IPS-NIHi7 (cell line): ENCODE results near the gene GFOD1.

Experiments
- DNase-seq: peaks from one replicate; pipeline ENCODE4 v3.0.0; 2012; ENCODE audit warnings: mixed read lengths; ENCODE audit errors: extremely low spot score

GFOD1 gene

GRCh38 chr6:13425270-13425873, 62.0 kb downstream of the GFOD1 start:
- DNase-seq, result no peak

DNA sequence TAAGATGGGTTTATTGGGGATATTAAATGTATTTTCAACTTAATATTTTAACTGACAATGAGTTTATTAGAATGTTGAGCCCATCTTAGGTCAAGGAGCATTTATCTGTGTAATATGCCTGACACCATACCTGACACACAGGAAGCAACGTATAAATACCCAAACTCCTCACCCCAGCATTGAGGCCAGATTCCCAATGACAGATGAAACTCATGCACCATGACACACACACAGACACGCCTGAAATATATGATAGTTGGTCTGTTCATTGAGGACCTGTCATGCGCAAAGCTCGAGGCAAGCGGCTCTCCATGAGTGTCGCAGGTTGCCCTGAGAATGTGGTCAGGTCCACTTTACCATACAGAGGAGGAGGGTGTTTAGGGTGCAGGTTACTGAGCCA, 64.1 kb downstream of the GFOD1 start:
- no peak for DNase-seq

- DNase-seq, result peak; percentile 80
Observed at GRCh38 chr6:13422681-13423221, 64.6 kb downstream of the GFOD1 start.

- no peak for DNase-seq
Observed at GRCh38 chr6:13421425-13422059, 65.9 kb downstream of the GFOD1 start.

- no peak for DNase-seq
Observed at GRCh38 chr6:13420269-13420668, 67.1 kb downstream of the GFOD1 start.

DNA sequence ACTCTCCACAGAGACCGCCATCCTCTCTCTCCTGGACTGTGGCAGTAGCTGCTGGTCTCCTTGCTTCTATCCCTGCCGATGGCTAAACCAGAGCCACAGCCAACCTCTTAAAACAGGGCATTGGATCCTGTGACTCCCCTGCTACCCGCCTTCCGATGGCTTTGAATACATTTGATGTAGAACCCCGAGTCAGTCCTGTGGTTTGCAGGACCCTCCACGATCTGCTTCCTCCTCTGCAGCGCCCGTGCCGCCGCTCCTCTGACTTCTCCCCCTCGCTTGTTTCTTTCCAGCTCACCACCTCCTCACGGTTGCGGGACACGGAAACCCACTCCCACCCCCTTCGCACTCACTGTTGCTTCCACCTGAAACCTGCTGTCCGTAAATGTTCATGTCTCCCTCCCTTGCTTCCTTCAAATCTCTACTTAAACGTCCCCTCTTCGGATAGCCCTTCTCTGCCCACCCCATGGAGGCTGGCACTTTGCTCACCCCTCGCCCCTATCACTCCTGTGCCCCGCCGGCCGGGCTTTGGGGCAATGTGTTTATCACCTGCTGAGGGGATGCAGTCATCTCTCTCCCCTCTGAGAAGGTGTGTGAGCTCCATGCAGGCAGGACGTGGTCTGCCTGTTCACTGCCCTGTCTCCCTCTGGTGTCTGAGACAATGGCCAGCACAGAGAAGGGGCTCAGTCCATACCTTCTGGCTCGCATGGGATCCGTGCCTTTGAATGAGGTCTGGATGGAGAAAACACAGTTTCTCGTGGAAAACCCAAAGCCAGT, 67.8 kb downstream of the GFOD1 start:
- no peak for DNase-seq

DNA sequence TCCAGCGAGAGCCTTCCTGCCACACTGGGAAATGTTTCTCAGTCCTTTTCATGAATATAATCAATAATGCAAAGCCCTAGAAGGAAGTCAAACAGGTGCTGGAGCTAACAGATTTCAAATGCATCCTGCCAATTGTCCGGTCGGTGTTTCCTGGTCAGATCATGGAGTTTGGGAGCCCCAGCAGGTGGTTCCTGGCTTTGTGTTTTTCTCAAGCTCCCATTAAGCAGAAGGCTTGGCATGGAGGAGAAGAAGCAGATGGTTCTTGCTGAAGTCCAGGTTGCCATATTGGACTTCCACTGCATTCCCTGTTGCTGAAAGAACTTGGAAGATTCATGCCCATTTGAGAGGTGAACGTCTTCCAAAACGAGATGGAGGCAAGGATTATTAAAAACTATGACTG, 68.6 kb downstream of the GFOD1 start:
- no peak for DNase-seq

DNA sequence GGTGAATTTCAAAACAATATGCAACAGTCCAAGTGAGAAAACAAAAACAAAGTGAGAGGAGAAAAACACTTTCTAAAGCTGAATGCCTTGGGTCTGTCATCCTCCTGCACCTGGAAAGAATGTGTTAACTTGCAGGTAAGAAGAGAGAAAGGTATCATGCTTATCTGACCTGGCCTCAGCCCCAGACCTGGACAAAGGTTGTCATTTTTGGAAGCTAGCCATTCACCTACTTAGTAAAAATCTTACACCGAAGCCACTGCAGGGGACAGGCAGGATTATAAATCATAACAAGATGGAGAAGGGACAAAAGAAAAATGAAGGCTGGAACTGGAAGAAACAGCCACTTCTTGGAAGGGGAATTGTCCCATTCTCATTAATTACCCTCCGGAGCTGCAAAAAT, 69.4 kb downstream of the GFOD1 start:
- no peak for DNase-seq

DNA sequence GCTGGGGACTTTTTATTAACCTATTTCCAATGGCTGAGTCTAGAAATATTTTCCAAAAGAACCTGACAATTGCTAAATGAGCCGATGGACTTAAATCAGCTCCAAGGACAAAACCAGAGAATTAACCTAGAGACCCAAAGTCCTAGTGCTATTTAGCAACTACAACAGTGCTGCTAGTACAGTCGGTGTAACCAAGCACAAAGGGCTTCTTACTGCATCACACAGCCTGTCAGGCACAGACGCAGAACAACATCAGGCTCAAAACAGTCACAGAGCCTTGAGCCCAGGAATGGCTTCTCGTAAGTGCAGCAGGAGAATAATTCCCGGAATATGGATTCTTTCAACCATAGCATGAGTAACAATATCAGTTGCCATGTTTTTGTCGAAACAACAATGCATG, 70.0 kb downstream of the GFOD1 start:
- DNase-seq, result no peak

- DNase-seq, result no peak
Observed at GRCh38 chr6:13415283-13415682, 72.1 kb downstream of the GFOD1 start.

DNA sequence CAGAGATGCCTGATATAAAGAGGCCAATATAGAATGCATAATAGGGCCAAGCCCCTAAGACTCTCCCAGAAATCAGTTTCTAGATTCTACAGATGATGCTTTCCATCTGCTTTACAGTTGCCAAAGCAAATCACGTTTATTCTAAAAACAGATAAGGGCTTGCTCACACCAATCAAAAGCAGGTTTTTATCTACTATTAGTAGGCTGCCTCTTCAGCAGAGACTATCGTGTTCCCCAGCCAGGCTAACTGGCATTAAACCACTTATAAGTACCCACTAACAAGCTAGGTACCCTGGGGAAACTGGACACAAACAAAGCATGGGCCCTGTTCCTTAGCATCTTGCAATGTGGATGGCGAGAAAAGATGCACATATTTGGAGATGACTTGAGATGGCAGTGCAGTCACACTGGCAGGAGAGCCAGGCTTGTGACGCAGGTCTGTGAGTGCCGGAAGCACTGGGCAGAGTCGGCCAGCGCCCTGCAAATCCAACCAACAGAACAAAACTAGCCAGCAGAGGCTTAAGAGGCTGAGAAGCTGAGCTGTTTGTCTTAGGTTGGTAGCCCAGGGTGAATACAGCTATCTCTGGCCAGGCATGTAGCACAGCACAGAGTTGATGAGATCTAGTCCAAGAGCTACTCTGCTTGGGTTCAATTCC, 73.4 kb downstream of the GFOD1 start:
- no peak for DNase-seq

DNA sequence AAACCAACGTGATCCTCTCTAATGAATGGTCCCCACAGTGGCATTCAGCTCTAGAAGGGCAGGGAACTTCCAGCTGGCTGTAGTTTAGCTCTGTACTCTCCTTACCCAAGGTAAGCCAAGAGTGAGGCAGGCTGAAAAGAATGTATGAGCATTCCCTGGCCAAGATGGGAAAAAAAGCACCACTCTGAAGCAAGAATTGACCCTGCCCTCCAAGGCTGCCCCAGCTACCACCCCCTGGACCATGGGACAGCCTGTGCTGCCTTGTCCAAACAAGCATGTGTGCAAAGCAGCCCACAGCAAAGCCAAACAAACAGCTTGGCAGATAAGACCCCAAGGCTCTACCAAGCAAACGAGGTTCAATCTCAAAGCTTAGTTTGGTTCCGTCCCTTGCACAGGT, 73.9 kb downstream of the GFOD1 start:
- no peak for DNase-seq

GRCh38 chr6:13412639-13413465, 74.5 kb downstream of the GFOD1 start:
- no peak for DNase-seq

DNA sequence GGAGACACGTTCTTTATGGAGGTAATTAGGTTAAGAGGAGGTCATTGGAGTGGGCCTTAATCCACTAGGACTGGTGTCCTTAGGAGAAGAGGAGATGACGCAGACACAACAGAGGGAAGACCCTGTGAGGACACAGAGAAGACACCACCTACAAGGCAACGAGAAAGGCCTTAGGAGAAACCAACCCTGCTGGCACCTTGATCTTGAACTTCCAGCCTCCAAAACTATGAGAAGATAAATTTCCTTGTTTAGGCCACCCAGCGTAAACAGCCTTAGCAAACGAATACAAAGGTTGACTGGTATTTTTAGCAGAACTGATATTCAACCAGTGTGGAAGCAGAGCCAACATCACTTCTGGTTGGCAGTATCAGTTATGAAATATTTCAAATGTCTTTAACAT, 75.2 kb downstream of the GFOD1 start:
- no peak for DNase-seq

GRCh38 chr6:13411484-13411883, 75.9 kb downstream of the GFOD1 start:
- DNase-seq, result no peak

DNA sequence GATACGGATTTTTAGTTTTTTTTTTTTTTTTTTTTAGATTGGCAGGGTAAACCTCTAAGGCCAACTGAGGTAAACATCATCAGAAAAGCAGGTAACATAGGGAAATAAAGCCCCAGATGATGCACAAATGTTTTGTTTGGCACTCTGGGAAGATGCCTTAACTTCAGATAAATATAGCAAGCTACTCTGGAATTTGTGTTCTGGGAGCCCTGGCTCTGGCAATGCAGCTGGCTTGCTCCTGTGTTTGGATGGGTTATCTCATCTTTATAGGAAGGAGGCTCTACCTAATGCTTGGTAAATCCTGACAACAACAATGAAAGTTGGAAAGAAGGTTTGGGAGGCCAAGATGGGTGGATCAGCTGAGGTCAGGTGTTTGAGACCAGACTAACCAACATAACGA, 77.4 kb downstream of the GFOD1 start:
- DNase-seq, result no peak

GRCh38 chr6:13407709-13408695, 79.4 kb downstream of the GFOD1 start:
- no peak for DNase-seq

GRCh38 chr6:13407368-13407708, 80.1 kb downstream of the GFOD1 start:
- DNase-seq, result no peak

DNA sequence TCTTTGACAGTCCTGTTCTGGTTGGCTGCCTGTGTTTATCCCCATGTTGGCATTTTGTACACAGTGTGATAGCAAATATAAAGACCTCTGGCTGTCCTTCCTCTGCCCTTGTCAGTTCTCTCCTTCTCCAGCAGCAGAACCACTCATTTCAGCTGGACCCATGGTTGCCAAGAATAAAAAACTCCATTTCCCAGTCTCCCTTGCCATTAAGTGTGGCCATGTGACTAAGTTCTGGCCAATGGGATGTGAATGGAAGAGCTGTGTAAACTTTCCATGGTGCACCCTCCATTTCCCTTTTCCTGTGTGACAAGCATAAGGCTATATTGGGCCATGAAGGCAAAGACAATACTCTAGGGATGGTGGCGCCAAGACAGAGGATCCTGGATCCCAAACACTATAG, 80.6 kb downstream of the GFOD1 start:
- no peak for DNase-seq

GRCh38 chr6:13405961-13406477, 81.4 kb downstream of the GFOD1 start:
- no peak for DNase-seq
